GM21423 (cell line): ENCODE results near the gene RNF157.

ENCODE experiments used
- ATAC-seq: cut with Tn5 transposase; IDR thresholded peaks from one replicate; pipeline ENCODE4 v1.9.1; 2021; ENCODE audit warnings: mild to moderate bottlenecking, moderate library complexity; ENCODE audit not compliant: unreplicated experiment

Gene RNF157

DNA sequence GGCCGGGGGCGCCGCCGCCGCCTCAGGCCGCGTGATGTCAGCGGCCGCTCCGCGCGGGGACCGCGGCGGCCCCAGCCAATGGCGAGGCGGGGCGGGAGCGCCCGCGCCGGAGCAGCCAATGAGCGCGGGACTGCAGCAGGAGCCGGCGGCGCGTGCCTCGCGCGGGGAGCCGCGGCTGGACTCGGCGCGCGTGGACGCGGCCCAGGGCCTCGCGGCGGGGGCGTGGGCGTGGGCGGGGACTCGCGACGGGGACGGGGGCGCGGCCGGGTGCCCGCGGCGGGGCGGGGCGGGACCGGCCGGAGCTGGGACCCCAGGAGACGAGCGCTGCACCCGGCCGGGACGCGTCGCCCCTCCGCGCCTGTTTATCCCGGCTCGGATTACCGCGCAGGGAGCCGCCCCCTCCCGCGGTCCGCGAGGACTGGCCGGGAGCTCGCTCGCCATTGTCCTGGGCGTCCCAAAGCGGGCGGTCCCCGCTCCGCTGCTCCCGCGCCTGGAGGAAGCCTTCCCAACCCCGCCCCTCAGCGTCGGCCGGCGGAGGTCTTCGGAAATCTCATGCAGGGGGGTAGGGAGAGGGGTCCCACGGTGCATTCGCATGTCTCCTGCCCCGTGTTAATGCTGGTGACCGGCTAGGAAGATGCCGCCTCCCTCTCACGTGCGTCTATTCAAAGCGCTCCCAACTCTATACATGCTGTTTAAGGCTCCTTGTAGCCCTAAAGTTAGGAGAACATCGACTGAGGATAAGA is at the start of gene RNF157:
TSS of gene RNF157 (minus strand) at position 33 of the 743 bp plus-strand sequence. CDS start 253 bp downstream, outside the sequence.
- ATAC-seq = peak; percentile 54

DNA sequence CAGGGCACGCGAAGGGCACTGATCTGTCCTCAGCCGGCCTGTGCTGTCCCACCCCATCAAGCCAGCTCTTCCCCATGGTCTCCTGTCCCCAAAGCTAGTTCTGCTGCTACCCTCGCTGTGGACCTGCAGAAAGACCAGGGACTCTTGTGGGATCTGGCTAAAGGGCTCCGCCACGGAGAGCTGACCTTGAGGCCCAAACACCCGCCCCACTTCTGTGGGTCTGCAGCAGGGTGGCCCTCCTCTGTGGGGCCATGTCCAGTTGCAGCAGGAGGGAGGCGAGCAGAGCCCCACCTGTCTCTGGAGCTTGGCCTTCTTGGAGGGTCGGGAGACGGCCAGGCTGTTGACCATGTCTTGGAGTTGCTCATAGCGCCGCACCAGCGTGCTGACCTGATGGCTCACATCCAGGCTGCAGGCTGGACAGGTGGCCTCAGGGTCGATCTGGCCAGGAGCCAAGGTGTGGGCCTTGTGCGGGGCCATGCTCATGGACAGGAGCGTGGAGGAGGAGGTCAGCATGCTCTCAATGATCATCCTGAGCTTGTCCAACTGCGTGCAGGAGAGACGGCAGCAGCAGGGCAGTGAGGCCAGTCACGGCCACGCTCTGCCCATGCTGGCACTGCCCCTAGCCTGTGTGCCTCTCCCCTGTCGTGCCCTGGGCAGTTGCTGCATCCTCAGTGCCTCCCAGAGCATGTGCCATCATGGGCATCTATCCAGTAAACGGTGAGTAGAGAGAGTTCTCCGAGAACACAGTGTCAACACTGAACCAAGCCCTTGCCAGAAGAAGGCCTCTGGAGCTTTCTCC is 41.5 kb upstream of the RNF157 start:
- no peak for ATAC-seq

DNA sequence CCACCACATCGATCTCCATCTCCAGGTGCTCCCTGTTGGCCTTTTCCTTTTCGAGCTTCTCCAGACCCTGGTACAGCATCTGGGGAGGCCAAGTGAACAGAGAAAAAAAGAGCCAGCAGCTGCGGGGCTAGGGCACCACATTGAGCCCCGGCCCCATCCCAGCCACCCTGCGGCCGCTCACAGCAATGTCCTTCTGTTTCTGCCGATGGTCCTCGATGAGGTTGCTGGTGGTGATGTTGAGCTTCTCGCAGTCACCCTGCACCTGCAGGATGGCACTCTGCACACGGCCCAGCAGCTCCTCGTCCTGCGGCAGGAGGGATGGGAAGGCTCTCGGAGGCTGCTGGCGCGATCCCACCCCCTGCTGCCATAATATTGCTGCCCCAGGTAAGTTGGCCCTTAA is 40.4 kb upstream of the RNF157 start:
- ATAC-seq = no peak

DNA sequence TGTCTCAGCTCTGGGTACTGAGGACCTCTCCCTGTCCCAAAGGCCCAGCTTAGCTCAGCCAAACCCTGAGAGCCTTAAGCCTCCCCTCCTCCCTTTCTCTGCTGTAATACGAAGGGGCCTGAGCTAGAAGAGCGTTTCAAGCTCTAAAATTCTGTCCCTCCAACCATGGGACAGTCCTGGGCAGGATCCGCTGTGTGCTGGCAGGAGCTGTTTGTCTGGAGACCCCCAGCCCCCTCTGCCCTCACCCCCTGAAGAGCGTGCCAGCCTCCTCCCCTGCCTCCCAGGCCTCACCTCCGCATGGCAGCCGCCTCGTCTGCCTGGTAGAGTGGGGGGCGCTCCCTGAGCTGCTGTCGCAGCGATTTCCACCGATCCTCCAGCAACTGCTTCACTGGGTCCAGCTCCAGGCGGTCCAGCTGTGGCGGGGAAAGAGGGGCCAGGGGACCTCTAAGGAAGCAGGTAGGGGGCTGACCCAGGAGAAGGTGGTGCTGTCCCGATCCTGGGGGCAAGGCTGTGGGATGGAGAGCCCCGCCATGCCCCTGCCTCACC is 39.5 kb upstream of the RNF157 start:
- no peak for ATAC-seq

DNA sequence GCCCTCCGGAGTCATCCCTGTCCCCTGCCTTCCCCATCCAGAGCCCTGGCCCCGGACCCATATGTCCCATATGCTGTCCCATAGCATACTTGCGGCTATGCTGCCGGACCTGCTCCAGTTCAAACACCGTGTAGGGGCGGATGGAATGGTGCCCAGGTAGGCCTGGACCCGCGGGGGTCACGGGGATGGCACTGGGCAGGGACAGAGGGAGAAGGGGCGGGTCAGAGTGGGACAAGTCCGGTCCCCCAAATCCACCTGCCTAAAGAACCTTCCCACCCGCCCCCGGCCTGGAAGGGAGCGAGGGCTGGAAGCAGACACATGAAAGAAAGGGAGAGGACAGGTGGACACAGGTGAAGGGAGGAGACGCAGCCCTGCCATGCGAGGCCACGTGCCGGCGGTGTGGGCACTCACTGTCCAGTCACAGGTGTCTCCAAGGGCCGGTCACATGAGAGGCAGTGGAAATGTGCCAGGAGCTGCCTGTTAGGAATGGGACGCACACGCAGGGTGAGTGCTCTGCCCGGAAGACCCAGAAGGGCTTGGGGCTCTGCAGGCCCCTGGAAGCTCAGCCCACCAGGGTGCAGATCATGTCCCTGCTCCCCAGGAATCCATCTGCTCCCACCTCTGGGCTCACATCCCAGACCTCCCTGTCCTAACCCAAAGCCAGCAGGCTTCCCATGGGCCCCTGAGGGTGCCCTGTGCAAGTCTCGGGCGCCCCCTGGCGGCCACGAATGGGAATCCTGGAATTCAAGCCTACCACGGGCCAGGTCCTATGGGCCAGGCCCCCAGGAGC is 38.9 kb upstream of the RNF157 start:
- ATAC-seq = no peak

DNA sequence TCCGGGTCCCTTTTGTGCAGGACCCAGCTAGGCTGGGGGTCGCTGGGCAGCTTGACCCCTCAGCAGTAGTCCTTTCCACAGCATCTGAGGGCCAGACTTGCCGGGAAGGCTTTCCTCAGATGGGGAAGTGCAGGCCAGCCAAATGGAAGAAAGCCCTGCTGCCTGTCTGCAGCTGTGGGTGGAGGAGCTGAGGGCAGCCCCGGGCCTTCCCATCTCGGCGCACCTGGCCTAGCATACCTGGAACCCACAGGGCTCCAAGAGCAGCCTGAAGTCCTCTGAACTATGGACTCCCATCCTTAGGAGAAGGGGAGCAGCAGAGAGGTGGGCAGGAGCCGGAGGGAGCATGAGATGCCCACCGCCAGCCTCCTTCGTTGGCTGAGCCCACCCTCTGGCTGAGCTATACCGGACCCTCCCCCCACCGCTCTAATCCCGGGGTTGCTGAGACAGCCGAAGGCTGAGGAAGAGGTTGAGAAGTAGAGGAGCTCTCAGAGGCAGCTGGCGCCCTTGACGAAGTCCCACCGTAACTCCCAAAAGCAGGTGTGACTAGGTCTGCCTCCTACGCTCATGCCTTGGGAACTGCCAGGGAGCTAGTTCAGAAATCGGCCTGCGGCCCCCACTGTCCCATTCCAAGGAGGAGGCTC is 38.1 kb upstream of the RNF157 start:
- no peak for ATAC-seq

DNA sequence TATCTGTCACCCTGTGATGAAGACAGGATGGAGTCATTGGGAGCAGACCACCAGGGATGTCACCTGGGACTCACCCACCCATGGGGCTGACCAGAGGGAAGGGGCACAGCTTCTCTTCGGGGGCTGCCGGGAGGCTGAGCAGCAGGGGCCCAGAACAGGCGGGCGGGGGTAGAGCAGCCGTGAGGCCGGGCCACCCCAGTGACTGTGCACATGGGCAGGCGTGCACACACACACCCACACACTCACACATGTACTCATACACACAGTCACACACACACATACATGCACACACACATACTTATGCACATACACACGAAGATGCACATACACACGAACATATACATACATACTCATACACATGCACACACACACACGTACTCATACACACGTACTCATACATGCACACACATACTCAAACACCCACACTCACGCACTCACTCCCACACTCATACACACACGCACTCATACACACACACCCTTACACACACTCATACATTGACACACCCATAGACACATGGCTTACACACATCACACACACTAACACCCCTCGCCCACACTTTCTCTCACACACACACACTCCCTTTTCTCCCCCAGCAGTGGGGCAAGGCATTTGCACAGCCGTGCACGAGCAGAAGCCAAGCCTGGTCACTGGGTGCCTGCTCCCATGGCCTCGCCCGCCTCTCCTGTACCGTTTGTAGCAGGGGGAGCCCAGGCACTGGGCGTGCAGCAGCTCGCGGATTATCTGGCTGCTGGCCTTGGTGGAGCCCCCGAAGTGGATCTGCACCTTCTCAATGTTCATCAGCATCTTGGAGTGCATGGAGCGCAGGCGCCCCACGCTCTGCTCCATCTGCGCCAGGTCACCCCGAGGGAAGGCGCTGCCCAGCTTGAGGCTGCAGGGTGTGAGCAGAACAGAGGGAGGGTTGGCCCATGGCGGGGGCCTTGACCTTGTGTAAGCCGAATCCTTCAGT is 37.3 kb upstream of the RNF157 start:
- ATAC-seq = no peak

DNA sequence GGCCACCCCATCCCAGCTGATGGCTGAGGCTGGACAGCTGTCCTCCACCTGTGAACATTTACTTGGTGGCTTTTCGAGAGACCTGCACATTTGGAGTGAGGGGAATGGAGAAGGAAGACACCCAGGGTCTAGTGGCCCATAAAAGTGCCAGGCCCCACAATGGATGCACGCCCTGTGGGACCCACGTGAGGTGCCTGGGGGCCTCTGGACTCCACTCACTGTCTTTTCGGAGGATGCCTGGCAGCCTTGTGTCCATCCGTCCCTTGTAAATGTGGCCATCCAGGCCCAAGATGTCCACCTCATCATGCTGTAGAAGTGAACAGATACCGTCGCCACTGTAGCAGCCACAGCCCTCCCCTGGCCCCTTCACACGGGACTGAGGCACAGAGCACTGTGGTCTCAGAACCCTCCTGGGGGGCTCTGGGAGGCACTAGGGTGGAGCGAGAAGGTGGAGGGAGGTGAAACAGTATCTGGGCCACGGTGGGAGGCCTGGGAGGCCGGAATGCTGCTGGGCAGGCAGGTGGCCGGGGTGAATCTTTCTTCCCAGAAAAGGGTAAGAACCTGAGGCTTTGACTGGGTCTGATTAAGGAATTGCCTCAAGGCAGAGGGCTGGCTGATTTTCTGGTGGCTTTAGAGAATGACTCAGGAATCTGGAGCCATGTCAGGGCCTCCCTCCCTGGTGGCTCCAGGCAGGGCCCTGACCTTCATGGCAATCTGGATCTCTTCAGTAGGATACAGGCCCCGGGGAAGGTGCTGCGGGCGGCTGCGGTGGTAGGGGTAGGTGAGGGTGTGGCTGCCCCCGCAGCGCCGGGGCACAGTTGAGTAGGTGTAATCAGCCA is 36.4 kb upstream of the RNF157 start:
- no peak for ATAC-seq

DNA sequence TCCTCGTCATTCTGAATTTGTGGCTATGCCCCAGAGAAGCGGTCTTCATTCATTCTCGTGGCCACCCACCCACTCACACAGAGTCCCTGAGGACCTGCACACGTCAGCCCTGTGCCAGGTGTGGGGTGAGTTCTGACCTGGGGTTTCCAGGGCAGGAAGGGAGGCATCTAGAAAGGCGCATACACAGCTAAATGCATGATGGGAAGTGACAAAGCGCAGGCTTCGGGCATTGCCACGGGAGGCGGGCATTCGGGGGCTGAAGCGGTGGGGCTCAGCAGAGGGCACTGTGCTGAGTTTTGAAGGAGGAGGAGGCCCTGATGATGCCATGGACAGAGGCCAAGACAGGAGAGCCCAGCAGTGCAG is 35.8 kb upstream of the RNF157 start:
- ATAC-seq = no peak

DNA sequence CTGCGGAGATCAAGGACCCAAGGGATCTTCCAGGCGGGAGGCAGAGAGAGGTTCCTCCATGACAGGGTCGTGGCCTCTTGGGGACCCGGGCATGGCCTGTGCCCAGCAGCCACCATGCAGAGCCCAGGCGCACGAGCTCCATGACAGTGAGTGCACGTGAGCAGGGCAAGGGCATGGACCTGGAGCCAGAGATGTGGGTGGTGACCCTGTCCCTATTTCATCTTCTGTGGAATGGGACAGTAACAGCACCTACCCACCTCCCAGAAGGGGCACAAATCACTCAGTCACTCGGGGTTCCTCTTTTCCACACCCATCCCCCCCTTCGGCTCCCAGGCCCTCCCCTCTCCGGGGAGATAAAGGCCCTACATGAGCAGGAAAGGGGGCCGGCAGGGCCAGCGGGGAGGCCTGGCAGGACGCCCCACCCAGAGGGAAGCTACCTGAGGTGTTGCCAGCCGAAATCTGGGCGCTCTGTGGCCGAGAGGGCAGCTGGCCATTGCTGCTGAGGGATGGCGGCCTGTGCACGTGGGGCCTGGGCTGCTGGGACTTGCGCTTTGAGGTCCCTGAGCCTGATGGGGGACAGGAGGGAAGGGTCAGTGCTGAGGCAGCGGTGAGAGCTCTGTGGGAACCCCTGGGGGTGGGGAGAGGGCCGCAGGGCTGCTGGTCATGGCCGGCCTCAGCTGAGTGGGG is 35.2 kb upstream of the RNF157 start:
- ATAC-seq = no peak

DNA sequence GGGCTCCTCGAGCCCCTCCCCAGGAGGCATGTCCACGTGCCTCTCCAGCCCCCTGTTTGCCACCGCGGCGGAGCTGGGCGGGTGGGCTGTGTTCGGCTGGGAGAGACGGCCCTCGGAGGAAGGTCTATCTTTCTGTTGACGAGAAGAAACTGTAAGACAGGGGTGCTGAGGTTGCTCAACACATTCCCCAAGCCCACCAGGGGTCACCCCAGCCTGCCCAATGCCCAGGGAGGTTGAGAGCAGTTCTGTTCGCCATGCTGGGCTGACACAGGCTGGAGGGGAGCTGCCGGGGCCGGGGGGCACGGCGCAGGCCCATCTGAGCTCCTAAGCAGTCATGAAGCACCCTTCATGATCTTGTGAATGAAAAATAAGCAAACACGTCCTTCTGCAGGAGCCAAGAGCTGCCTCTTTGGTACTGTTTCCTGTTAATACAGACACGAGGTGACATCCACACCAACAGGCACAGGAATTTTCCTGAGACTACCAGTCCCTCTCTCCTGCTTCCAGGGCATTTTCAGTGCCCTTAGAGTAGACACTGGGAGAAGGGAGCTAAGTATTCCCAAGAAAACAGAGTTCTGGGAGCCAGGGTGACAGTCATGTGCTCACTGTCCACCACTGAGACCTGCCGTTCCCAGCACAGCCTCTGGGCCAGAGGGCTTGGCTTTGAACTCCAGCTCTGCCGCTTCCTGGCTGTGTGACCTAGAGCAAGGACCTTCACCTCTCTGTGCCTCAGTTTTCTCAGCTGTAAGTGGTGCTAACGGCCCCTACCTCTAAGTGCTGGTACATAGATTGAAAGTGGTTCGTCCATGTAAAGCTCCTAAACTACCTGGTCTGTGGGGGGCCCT is 34.0 kb upstream of the RNF157 start:
- no peak for ATAC-seq

DNA sequence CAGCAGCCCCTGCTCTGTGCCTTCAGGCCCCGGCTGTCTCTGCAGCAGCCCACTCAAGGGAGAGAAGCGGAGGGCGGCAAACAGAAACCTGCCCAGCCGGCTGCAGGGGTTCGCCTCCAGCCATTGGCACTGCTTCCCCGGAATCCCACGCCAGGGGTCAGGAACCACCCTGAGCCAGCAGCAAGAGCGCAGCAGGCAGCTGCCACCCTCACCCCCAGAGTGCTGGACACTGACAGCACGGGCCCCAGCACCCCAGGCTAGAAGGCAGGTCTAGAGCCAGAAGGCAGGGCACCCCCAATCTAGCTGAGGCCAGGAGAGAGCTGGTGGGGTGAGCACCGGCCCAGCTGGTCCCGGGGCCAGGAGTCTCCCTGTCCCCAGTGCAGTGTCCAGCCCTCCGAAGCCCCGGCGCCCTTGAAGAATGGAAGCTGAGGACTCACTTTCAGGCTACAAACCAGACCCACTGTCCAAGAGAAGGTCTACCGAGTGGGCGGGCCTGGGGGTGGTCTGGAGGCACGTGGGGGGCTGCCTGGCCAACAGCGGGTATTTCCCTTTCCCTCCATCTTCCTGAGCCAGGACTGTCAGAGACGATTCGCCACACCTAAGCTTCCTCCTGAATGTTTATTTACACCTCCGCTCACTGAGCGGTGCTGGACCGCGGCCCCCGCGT is 33.3 kb upstream of the RNF157 start:
- ATAC-seq = no peak

DNA sequence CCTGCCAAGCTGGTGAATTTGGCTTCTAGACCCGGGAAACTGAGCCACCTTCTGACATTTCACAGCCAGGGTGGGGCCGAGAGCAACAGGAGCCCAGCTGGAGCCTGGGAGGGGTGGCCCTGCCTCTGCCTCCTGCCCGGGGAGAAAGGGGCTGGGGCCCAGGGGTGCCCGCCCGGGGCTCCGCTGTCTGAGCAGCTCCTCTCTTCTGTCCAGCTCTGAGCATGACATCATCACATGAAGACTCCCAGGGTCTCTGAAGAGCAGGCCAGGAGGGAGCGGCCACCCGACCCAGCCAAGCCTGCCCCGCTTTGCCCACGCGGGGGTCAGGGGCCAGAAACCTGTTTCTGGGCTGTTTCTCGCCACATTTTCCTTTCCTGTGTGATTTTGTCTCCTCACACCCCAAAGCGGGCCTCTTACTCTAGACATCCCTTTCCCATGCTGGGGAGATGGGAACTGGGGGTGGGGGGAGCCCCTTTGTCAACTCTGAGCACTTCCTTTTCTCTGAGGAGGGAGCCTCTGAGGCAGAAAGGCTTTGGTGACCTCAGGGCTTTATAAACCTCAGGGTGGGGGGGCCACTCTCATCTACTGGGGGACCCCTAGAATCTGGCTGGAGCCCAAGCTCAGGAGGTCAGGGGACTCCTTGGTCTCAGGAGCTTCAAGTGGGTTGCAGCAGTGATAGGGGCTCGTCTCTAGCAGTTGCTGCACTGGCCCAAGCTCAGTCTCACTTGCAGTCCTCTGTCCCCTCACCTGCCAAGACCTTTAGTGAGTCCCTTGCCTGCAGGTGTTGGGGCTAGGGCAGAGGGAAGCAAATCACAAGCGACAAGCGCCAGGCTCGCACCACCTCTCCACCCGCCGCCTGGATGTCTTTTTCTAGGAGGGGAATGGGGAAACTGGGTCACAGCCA is 32.5 kb upstream of the RNF157 start:
- peak; percentile 5 for ATAC-seq

DNA sequence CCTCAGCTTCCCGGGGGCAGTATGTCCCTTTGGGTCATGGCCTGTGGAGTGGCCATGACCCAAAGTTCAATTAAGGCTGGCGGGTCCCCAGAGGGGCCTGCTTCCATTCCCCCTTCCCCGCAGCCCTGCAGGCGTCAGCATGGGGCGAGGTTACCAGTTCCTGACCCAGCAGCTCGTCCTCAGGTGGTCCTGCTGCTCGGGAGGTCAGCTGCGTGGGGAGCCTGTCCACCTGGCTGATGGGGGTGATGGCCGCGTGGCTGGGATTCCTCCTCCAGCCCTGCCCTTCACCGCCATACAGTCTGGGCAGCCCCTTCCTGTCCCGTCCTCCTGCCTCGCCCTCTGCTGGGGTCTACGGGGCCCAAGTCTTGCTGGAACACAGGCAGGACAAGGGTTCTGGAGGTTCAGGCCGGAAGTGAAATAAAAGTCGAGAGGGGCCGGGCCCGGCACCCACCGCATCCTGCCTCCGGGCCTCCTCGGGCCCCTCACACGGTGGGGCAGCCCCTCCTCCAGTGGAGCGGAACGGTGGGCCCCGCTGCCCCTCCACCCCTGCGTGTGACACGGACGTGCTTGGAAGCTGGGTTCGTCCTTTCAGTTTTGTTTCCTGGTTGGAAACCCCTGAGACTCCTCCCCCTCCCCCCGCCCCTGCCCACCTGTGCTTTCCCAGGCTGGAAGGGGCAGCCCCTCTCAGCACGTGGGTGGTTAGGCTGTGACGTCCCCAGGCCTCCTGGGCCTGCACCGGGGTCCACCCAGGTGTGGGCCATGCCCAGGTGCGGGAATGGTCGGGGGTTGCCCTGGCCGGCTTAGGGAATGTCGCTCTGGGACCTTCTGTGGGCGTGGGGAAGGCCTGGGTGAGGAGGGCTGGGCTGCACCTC is 31.6 kb upstream of the RNF157 start:
- peak; percentile 44 for ATAC-seq
